Thymus (tissue), 14 donors: Measurements from ENCODE around the gene TJP1. TPM values are rescaled to one million over a fixed set of nuclear protein-coding genes. Genes with fewer than 3 reads are reported as not detected.
A peak's percentile ranks its signal among the peaks of the same experiment; 100 is the strongest.

ENCODE experiments used
- DNase-seq, 9 donors: peaks; one replicate each; pipeline ENCODE4 v3.0.0-alpha.2; 2013; ENCODE audit warnings: low spot score in 9 of 9, low read depth in 6 of 9, missing footprints in 1 of 9
- H3K27ac ChIP-seq, 2 donors: one replicate each; pipeline ENCODE4 v1.5.1; 2013; ENCODE audit warnings: control low read depth in 1 of 2, low read depth in 1 of 2, low read length in 1 of 2, mild to moderate bottlenecking in 1 of 2, moderate library complexity in 1 of 2
- H3K27me3 ChIP-seq, 2 donors: one replicate each; pipeline ENCODE4 v1.5.1; 2013; ENCODE audit warnings: low read length in 1 of 2; ENCODE audit not compliant: control insufficient read depth in 2 of 2, insufficient read depth in 1 of 2
- H3K36me3 ChIP-seq, 2 donors: one replicate each; pipeline ENCODE4 v1.5.1; 2013; ENCODE audit warnings: low read length in 1 of 2, mild to moderate bottlenecking in 1 of 2, moderate library complexity in 1 of 2; ENCODE audit not compliant: control insufficient read depth in 2 of 2, insufficient read depth in 2 of 2
- H3K4me1 ChIP-seq, 2 donors: one replicate each; pipeline ENCODE4 v1.5.1; 2013; ENCODE audit warnings: low read length in 2 of 2; ENCODE audit not compliant: control insufficient read depth in 2 of 2, insufficient read depth in 2 of 2
- H3K4me3 ChIP-seq, 2 donors: one replicate each; pipeline ENCODE4 v1.5.1; 2013; ENCODE audit warnings: low read length in 2 of 2, control low read depth in 1 of 2, mild to moderate bottlenecking in 1 of 2
- H3K9me3 ChIP-seq, 2 donors: one replicate each; pipeline ENCODE4 v1.5.1; 2013; ENCODE audit warnings: low read length in 1 of 2, mild to moderate bottlenecking in 1 of 2; ENCODE audit not compliant: control insufficient read depth in 2 of 2, insufficient read depth in 1 of 2
- WGBS: extraction: QIAGEN DNeasy Blood & Tissue Kit; methylation state at CpG from one replicate; pipeline ENCODE4 v1.1.7; 2013; 5-methylcytosine and 5-hydroxymethylcytosine counted together
- long read RNA-seq, 10 donors: transcript quantifications; one replicate each; lab custom pipeline, GENCODE V29; 2026
- polyA plus RNA-seq: library from polyadenylated mRNA; stranded (reverse); fragments of 200-250 nt; gene quantifications from one replicate; pipeline ENCODE4 v1.2.3, GENCODE V29; 2013
- total RNA-seq: library from RNA; stranded (reverse); fragments of 120-200 nt; gene quantifications from one replicate; pipeline ENCODE4 v1.2.4, GENCODE V29; 2013
- donor health status: healthy.

The TJP1 gene
- 7.3 TPM for total RNA-seq
- polyA plus RNA-seq: 11.5 TPM
- long read RNA-seq, donor 1: 0 reads
- long read RNA-seq, donor 2: 0 reads
- long read RNA-seq, donor 3, partial matches to known transcripts: 0 of 1 reads
- long read RNA-seq, donor 3, other reads (novel, unspliced or antisense): 0 of 1 reads
- long read RNA-seq, donor 4: 0 reads
- long read RNA-seq, donor 5: 0 reads
- long read RNA-seq, donor 6, partial matches to known transcripts: 211 of 211 reads
- long read RNA-seq, donor 6, other reads (novel, unspliced or antisense): 0 of 211 reads
- long read RNA-seq, donor 7, partial matches to known transcripts: 0 of 1 reads
- long read RNA-seq, donor 7, other reads (novel, unspliced or antisense): 0 of 1 reads
- long read RNA-seq, donor 8, partial matches to known transcripts: 0 of 1 reads
- long read RNA-seq, donor 8, other reads (novel, unspliced or antisense): 0 of 1 reads
- long read RNA-seq, donor 9: 0 reads
- long read RNA-seq, donor 10, partial matches to known transcripts: 152 of 152 reads
- long read RNA-seq, donor 10, other reads (novel, unspliced or antisense): 0 of 152 reads

- Histone ChIP-seq H3K9me3 (peaks cover 0 to 1% of the 10 kb centered on the region in 2 donors), H3K4me3 (peak within 1 kb of the TSS; percentile 34 to 44), H3K27ac (peak within 1 kb of the TSS in 1 of 2 donors; percentile 77), H3K4me1 (no peaks in the 10 kb centered on the region), H3K27me3 (peaks cover 42 to 71% of the 10 kb centered on the region in 2 donors), H3K36me3 (no peaks in the 10 kb centered on the region)
- no peak for DNase-seq
- 2% methylated on average over 80 of the region's 80 CpGs for WGBS
Measured at GRCh38 chr15:29822100-29822683, at the start of gene TJP1. Gene TJP1 (minus strand): TSS chr15:29822468. CDS start chr15:29822028, 440 bp downstream.

GRCh38 chr15:29871401-29871800 lies 49.1 kb upstream of the TJP1 start:
- no peaks in the 10 kb centered on the region for H3K4me1 ChIP-seq
- DNase-seq: no peak
- H3K9me3 ChIP-seq: no peaks in the 10 kb centered on the region
- no peak overlapping the region for H3K4me3 ChIP-seq
- 76% methylated on average over 19 of the region's 19 CpGs for WGBS
- H3K27ac ChIP-seq: no peak overlapping the region
- H3K36me3 ChIP-seq: no peaks in the 10 kb centered on the region
- H3K27me3 ChIP-seq: peaks cover 0 to 6% of the 10 kb centered on the region in 2 donors

- H3K27me3 ChIP-seq: peaks cover 0 to 6% of the 10 kb centered on the region in 2 donors
- no peak overlapping the region for H3K27ac ChIP-seq
- H3K4me1 ChIP-seq: no peaks in the 10 kb centered on the region
- DNase-seq: no peak
- H3K4me3 ChIP-seq: no peak overlapping the region
- 68% methylated on average over 11 of the region's 11 CpGs for WGBS
- H3K9me3 ChIP-seq: no peaks in the 10 kb centered on the region
- no peaks in the 10 kb centered on the region for H3K36me3 ChIP-seq
Measured at GRCh38 chr15:29870495-29871151, 48.4 kb upstream of the TJP1 start.

- H3K27me3 ChIP-seq: peaks cover 0 to 6% of the 10 kb centered on the region in 2 donors
- H3K4me1 ChIP-seq: no peaks in the 10 kb centered on the region
- no peaks in the 10 kb centered on the region for H3K9me3 ChIP-seq
- H3K27ac ChIP-seq: no peak overlapping the region
- H3K36me3 ChIP-seq: no peaks in the 10 kb centered on the region
- no peak for DNase-seq
- 75% methylated on average over 3 of the region's 3 CpGs for WGBS
- H3K4me3 ChIP-seq: no peak overlapping the region
Measured at GRCh38 chr15:29867241-29868000, 45.2 kb upstream of the TJP1 start.

- 97% methylated on average over 1 of the region's 1 CpG for WGBS
- no peaks in the 10 kb centered on the region for H3K36me3 ChIP-seq
- no peak for DNase-seq
- H3K4me3 ChIP-seq: no peak overlapping the region
- no peaks in the 10 kb centered on the region for H3K4me1 ChIP-seq
- no peaks in the 10 kb centered on the region for H3K9me3 ChIP-seq
- H3K27ac ChIP-seq: no peak overlapping the region
- H3K27me3 ChIP-seq: peaks cover 0 to 4% of the 10 kb centered on the region in 2 donors
Measured at GRCh38 chr15:29866337-29866736, 44.1 kb upstream of the TJP1 start.

GRCh38 chr15:29864501-29864900 lies 42.2 kb upstream of the TJP1 start:
- Histone ChIP-seq H3K4me3 (no peak overlapping the region), H3K4me1 (no peaks in the 10 kb centered on the region), H3K9me3 (no peaks in the 10 kb centered on the region), H3K27ac (no peak overlapping the region), H3K36me3 (no peaks in the 10 kb centered on the region), H3K27me3 (no peaks in the 10 kb centered on the region)
- 64% methylated on average over 4 of the region's 4 CpGs for WGBS
- no peak for DNase-seq

- H3K4me1 ChIP-seq: no peaks in the 10 kb centered on the region
- H3K27ac ChIP-seq: no peak overlapping the region
- H3K27me3 ChIP-seq: no peaks in the 10 kb centered on the region
- 91% methylated on average over 4 of the region's 4 CpGs for WGBS
- no peaks in the 10 kb centered on the region for H3K36me3 ChIP-seq
- no peaks in the 10 kb centered on the region for H3K9me3 ChIP-seq
- no peak for DNase-seq
- no peak overlapping the region for H3K4me3 ChIP-seq
Measured at GRCh38 chr15:29863438-29863837, 41.2 kb upstream of the TJP1 start.

GRCh38 chr15:29862271-29862670 lies 40.0 kb upstream of the TJP1 start:
- H3K4me1 ChIP-seq: no peaks in the 10 kb centered on the region
- H3K27me3 ChIP-seq: no peaks in the 10 kb centered on the region
- H3K36me3 ChIP-seq: no peaks in the 10 kb centered on the region
- no peaks in the 10 kb centered on the region for H3K9me3 ChIP-seq
- no peak for DNase-seq
- no peak overlapping the region for H3K4me3 ChIP-seq
- no peak overlapping the region for H3K27ac ChIP-seq
- 92% methylated on average over 2 of the region's 2 CpGs for WGBS
